Measurements from ENCODE around the gene KIRREL2.

DNA sequence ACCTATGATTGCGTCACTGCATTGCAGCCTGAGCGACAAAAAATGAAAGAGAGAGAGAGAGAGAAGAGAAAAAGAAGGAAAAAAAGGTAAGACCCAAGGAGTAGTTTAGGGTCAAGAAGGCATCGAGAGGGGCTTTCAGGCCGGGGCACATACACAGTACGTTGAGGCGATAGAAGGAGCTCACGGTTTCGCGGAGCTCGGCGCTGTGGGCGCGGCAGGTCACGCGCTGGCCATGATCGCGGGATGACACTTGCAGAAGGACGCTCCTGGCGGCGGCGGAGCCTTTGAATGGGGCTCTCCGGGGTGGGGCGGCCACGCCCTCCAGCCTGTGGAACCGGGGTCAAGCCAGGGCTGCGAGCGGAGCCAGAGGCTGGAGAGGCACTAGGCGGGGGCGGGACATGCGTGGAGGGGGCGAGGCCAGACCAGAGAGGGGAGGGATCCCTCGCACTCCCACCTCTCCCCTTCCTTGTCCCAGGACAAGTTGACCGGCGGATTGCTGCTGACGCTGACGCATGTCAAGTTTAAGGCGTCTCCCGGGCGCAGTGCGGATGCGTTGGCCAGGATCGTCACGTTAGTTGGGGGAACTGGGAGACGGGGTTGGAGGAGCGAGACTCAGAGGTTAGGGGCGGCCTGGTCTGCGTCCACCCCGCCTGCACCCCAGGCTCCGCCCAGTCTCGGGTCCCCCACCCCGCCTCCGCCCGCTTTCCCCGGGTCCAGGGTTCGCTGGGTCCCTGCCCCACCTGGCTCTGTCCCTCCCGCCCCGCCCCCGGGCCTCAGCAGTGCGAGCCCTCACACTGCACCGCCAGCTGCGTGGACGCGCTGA, 11.3 kb upstream of the KIRREL2 start:
- TF ChIP-seq, protein P1, sequence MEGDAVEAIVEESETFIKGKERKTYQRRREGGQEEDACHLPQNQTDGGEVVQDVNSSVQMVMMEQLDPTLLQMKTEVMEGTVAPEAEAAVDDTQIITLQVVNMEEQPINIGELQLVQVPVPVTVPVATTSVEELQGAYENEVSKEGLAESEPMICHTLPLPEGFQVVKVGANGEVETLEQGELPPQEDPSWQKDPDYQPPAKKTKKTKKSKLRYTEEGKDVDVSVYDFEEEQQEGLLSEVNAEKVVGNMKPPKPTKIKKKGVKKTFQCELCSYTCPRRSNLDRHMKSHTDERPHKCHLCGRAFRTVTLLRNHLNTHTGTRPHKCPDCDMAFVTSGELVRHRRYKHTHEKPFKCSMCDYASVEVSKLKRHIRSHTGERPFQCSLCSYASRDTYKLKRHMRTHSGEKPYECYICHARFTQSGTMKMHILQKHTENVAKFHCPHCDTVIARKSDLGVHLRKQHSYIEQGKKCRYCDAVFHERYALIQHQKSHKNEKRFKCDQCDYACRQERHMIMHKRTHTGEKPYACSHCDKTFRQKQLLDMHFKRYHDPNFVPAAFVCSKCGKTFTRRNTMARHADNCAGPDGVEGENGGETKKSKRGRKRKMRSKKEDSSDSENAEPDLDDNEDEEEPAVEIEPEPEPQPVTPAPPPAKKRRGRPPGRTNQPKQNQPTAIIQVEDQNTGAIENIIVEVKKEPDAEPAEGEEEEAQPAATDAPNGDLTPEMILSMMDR (IDR thresholded peaks at IDR 0.05; ENCODE audit: control extremely low read depth in 1 of 3, insufficient read depth in 1 of 3, low read depth in 1 of 3, low read length in 3 of 3), result no peak
- peak; percentile 42 for TF ChIP-seq EZH2 (IDR thresholded peaks at IDR 0.05; ENCODE audit: low read depth, low read length, severe bottlenecking)

All from H1 (cell line).